Putamen (tissue), 1 donor: ENCODE data around the gene CRYBG1.
"Not testable (repeated sequence)": the region's sequence is repeated elsewhere in the genome, so short reads cannot be mapped to it uniquely, and the experiment has no call there.

Source experiments
- DNase-seq: peaks from one replicate; pipeline ENCODE4 v3.0.0-alpha.2; 2016; ENCODE audit warnings: low spot score

CRYBG1 gene

GRCh38 chr6:106501960-106502371 is 141.4 kb downstream of the CRYBG1 start:
- DNase-seq: no peak

- no peak for DNase-seq
These were observed 142.0 kb downstream of the CRYBG1 start for GRCh38 chr6:106502559-106502958.

- DNase-seq: no peak
These were observed 147.8 kb downstream of the CRYBG1 start for GRCh38 chr6:106508277-106508676.

GRCh38 chr6:106508834-106509233 is 148.3 kb downstream of the CRYBG1 start:
- no peak for DNase-seq

- DNase-seq: no peak
These were observed 149.0 kb downstream of the CRYBG1 start for GRCh38 chr6:106509420-106510089.

- no peak for DNase-seq
These were observed 149.8 kb downstream of the CRYBG1 start for GRCh38 chr6:106510090-106510970.

- DNase-seq: no peak
These were observed 151.0 kb downstream of the CRYBG1 start for GRCh38 chr6:106511288-106512047.

- no peak for DNase-seq
These were observed 151.8 kb downstream of the CRYBG1 start for GRCh38 chr6:106512048-106512967.

- no peak for DNase-seq
These were observed 152.6 kb downstream of the CRYBG1 start for GRCh38 chr6:106512968-106513574.

GRCh38 chr6:106513808-106514582 is 153.5 kb downstream of the CRYBG1 start:
- DNase-seq: no peak

GRCh38 chr6:106514583-106514885 is 154.0 kb downstream of the CRYBG1 start:
- DNase-seq: no peak

GRCh38 chr6:106515582-106515981 is 155.1 kb downstream of the CRYBG1 start:
- DNase-seq: not testable (repeated sequence)

- DNase-seq: no peak
These were observed 156.1 kb downstream of the CRYBG1 start for GRCh38 chr6:106516616-106517015.

- DNase-seq: no peak
These were observed 157.2 kb downstream of the CRYBG1 start for GRCh38 chr6:106517706-106518105.

GRCh38 chr6:106518748-106519147 is 158.2 kb downstream of the CRYBG1 start:
- no peak for DNase-seq

GRCh38 chr6:106519460-106520394 is 159.2 kb downstream of the CRYBG1 start:
- no peak for DNase-seq

- DNase-seq: no peak
These were observed 160.3 kb downstream of the CRYBG1 start for GRCh38 chr6:106520711-106521401.

- DNase-seq: no peak
These were observed 162.2 kb downstream of the CRYBG1 start for GRCh38 chr6:106522562-106523250.
